Trophoblast cell (in vitro differentiated cells and primary cell): ENCODE data around the gene SPPL2A.

ENCODE experiments used
- DNase-seq, 2 donors: peaks; one replicate each; pipeline ENCODE4 v3.0.0-alpha.2; 2016
- H2AFZ ChIP-seq: 2 replicates; pipeline ENCODE4 v1.6.1; 2013; ENCODE audit warnings: low read length, moderate library complexity, mild to moderate bottlenecking; ENCODE audit not compliant: insufficient read depth, poor library complexity
- H2AK5ac ChIP-seq: 2 replicates; pipeline ENCODE4 v1.6.1; 2013; ENCODE audit warnings: mild to moderate bottlenecking, low read length
- H2BK120ac ChIP-seq: 2 replicates; pipeline ENCODE4 v1.6.1; 2013; ENCODE audit warnings: low read length, mild to moderate bottlenecking, moderate library complexity; ENCODE audit not compliant: insufficient read depth, poor library complexity
- H2BK12ac ChIP-seq: 2 replicates; pipeline ENCODE4 v1.6.1; 2013; ENCODE audit warnings: mild to moderate bottlenecking, low read length, moderate library complexity
- H2BK5ac ChIP-seq: 2 replicates; pipeline ENCODE4 v1.6.1; 2013; ENCODE audit warnings: low read length, low read depth, moderate library complexity, mild to moderate bottlenecking; ENCODE audit not compliant: poor library complexity
- H3K14ac ChIP-seq: 2 replicates; pipeline ENCODE4 v1.6.1; 2013; ENCODE audit warnings: mild to moderate bottlenecking, low read length
- H3K18ac ChIP-seq: 2 replicates; pipeline ENCODE4 v1.6.1; 2013; ENCODE audit warnings: mild to moderate bottlenecking, low read length
- H3K23ac ChIP-seq: 2 replicates; pipeline ENCODE4 v1.6.1; 2013; ENCODE audit warnings: low read length
- H3K27ac ChIP-seq: 2 replicates; pipeline ENCODE4 v1.5.1; 2013; ENCODE audit warnings: low read depth, mild to moderate bottlenecking, inconsistent platforms, low read length, moderate library complexity
- H3K27me3 ChIP-seq: 2 replicates; pipeline ENCODE4 v1.6.1; 2013; ENCODE audit warnings: inconsistent platforms, mild to moderate bottlenecking, low read length, moderate library complexity; ENCODE audit not compliant: insufficient read depth
- H3K36me3 ChIP-seq, 2 experiments: 1 replicate in 1 of 2; 2 replicates in 1 of 2; pipeline ENCODE4 v1.6.1; 2013; ENCODE audit warnings: low read length in 2 of 2, mild to moderate bottlenecking in 2 of 2, moderate library complexity in 1 of 2; ENCODE audit not compliant: insufficient read depth in 2 of 2, control insufficient read depth in 1 of 2
- H3K4ac ChIP-seq: 2 replicates; pipeline ENCODE4 v1.6.1; 2013; ENCODE audit warnings: low read depth, mild to moderate bottlenecking, low read length, moderate library complexity
- H3K4me1 ChIP-seq, 2 experiments: 1 replicate in 1 of 2; 2 replicates in 1 of 2; pipeline ENCODE4 v1.6.1; 2013; ENCODE audit warnings: low read length in 2 of 2, mild to moderate bottlenecking in 2 of 2, moderate library complexity in 1 of 2; ENCODE audit not compliant: insufficient read depth in 2 of 2, control insufficient read depth in 1 of 2
- H3K4me2 ChIP-seq: 2 replicates; pipeline ENCODE4 v1.6.1; 2013; ENCODE audit warnings: inconsistent platforms, mild to moderate bottlenecking, low read length, moderate library complexity
- H3K4me3 ChIP-seq: 2 replicates; pipeline ENCODE4 v1.5.1; 2013; ENCODE audit warnings: mild to moderate bottlenecking, low read depth, low read length, inconsistent platforms
- H3K79me1 ChIP-seq: one replicate; pipeline ENCODE4 v1.6.1; 2013; ENCODE audit warnings: low read length
- H3K79me2 ChIP-seq: 2 replicates; pipeline ENCODE4 v1.6.1; 2013; ENCODE audit warnings: low read length, mild to moderate bottlenecking; ENCODE audit not compliant: control insufficient read depth, insufficient read depth, poor library complexity
- H3K9ac ChIP-seq: 2 replicates; pipeline ENCODE4 v1.6.1; 2013; ENCODE audit warnings: mild to moderate bottlenecking, low read length
- H3K9me3 ChIP-seq: 2 replicates; pipeline ENCODE4 v1.6.1; 2013; ENCODE audit warnings: low read depth, mild to moderate bottlenecking, control low read depth, inconsistent platforms, low read length; ENCODE audit not compliant: insufficient read depth
- H4K12ac ChIP-seq: 2 replicates; pipeline ENCODE4 v1.6.1; 2013; ENCODE audit warnings: low read depth, mild to moderate bottlenecking, low read length, moderate library complexity
- H4K8ac ChIP-seq: 2 replicates; pipeline ENCODE4 v1.6.1; 2013; ENCODE audit warnings: low read depth, mild to moderate bottlenecking, low read length, moderate library complexity
- H4K91ac ChIP-seq: one replicate; pipeline ENCODE4 v1.6.1; 2013; ENCODE audit warnings: low read depth, mild to moderate bottlenecking, low read length, moderate library complexity
- WGBS: extraction: QIAGEN DNeasy Blood & Tissue Kit; methylation state at CpG from one replicate; pipeline ENCODE4 v1.1.7; 2013; ENCODE audit warnings: missing lambda C conversion rate; ENCODE audit not compliant: insufficient read length, insufficient coverage; ENCODE audit errors: extremely low coverage; 5-methylcytosine and 5-hydroxymethylcytosine counted together

Gene SPPL2A

GRCh38 chr15:50803479-50804180 lies 38.1 kb upstream of the SPPL2A start:
- H3K14ac ChIP-seq: no peak overlapping the region
- H4K8ac ChIP-seq: no peak overlapping the region
- no peak overlapping the region for H3K9ac ChIP-seq
- H3K79me2 ChIP-seq: no peaks in the 10 kb centered on the region
- no peaks in the 10 kb centered on the region for H3K79me1 ChIP-seq
- no peak overlapping the region for H2BK5ac ChIP-seq
- no peak overlapping the region for H2AFZ ChIP-seq
- no peak overlapping the region for H3K27ac ChIP-seq
- H3K4me3 ChIP-seq: no peak overlapping the region
- WGBS: no CpG with 5 or more reads among the region's 2 CpGs
- H3K27me3 ChIP-seq: no peaks in the 10 kb centered on the region
- H2AK5ac ChIP-seq: no peak overlapping the region
- H3K4me2 ChIP-seq: no peak overlapping the region
- H3K4me1 ChIP-seq: peaks cover 0 to 1% of the 10 kb centered on the region in 2 experiments
- no peak overlapping the region for H3K18ac ChIP-seq
- no peak overlapping the region for H4K91ac ChIP-seq
- no peak overlapping the region for H2BK12ac ChIP-seq
- no peaks in the 10 kb centered on the region for H3K36me3 ChIP-seq
- no peak overlapping the region for H3K4ac ChIP-seq
- no peak overlapping the region for H4K12ac ChIP-seq
- no peak for DNase-seq
- H2BK120ac ChIP-seq: no peak overlapping the region
- H3K23ac ChIP-seq: no peak overlapping the region
- H3K9me3 ChIP-seq: no peaks in the 10 kb centered on the region

DNA sequence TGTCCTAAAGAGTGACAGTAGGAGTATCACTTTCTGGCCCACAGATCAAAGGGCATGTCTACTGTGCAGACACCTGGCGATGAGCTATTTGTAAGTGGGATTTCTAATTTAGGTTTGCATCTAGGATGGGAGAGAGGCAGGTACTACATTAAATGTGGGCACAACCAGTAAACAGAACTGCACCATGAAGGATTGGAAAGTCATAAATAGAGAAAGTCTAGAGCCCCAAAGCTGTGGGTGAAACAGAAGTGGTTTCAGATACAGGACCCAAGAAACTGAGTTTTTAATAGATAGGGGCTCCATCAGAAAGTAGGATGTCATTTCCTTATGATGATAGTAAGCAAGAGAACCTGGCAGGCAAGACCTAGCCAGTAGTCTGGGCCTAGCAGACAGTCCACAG lies 35.2 kb upstream of the SPPL2A start:
- no peak overlapping the region for H3K27ac ChIP-seq
- no peak overlapping the region for H2AK5ac ChIP-seq
- H3K4me1 ChIP-seq: peaks cover 2 to 7% of the 10 kb centered on the region in 2 experiments
- H2BK5ac ChIP-seq: no peak overlapping the region
- H3K4me3 ChIP-seq: no peak overlapping the region
- no peaks in the 10 kb centered on the region for H3K36me3 ChIP-seq
- DNase-seq: no peak
- no peak overlapping the region for H4K12ac ChIP-seq
- H2AFZ ChIP-seq: no peak overlapping the region
- H3K4ac ChIP-seq: no peak overlapping the region
- no peaks in the 10 kb centered on the region for H3K27me3 ChIP-seq
- no CpG with 5 or more reads among the region's 1 CpG for WGBS
- no peak overlapping the region for H2BK120ac ChIP-seq
- no peak overlapping the region for H3K14ac ChIP-seq
- no peak overlapping the region for H3K4me2 ChIP-seq
- no peaks in the 10 kb centered on the region for H3K79me1 ChIP-seq
- no peak overlapping the region for H2BK12ac ChIP-seq
- H3K79me2 ChIP-seq: no peaks in the 10 kb centered on the region
- no peak overlapping the region for H3K23ac ChIP-seq
- no peak overlapping the region for H3K9ac ChIP-seq
- no peak overlapping the region for H4K8ac ChIP-seq
- no peaks in the 10 kb centered on the region for H3K9me3 ChIP-seq
- H3K18ac ChIP-seq: no peak overlapping the region
- no peak overlapping the region for H4K91ac ChIP-seq

DNA sequence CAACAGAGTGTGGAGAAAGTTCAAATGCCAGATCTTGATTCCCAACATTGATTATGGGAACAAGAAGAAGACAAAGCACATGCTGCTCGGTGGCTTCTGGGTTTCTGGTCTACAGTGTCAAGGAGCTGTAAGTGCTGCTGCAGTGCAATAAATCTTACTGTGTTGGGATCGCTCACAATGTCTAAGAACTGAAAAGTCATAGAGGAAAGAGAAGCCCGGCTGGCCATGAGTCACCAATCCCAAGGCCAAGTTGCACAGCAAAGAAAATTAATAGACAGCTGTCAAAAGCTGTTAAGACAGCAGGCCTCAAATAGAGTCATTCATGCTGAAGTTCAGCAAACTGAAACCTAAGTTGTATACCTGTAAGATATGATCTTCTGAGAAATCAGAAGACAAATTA lies 33.2 kb upstream of the SPPL2A start:
- H3K79me1 ChIP-seq: no peaks in the 10 kb centered on the region
- H4K91ac ChIP-seq: no peak overlapping the region
- no peaks in the 10 kb centered on the region for H3K9me3 ChIP-seq
- H3K18ac ChIP-seq: no peak overlapping the region
- no peak overlapping the region for H2BK12ac ChIP-seq
- H3K36me3 ChIP-seq: no peaks in the 10 kb centered on the region
- WGBS: no CpG with 5 or more reads among the region's 3 CpGs
- H4K8ac ChIP-seq: no peak overlapping the region
- H3K4me3 ChIP-seq: no peak overlapping the region
- peak overlapping the region; percentile 68 for H3K27ac ChIP-seq
- H3K4me2 ChIP-seq: peak overlapping the region; percentile 37
- no peak overlapping the region for H3K9ac ChIP-seq
- H3K14ac ChIP-seq: no peak overlapping the region
- no peak overlapping the region for H2BK5ac ChIP-seq
- H3K79me2 ChIP-seq: no peaks in the 10 kb centered on the region
- no peak overlapping the region for H2AFZ ChIP-seq
- no peak overlapping the region for H2AK5ac ChIP-seq
- no peak overlapping the region for H4K12ac ChIP-seq
- H3K4me1 ChIP-seq: peaks cover 2 to 7% of the 10 kb centered on the region in 2 experiments
- no peak overlapping the region for H2BK120ac ChIP-seq
- H3K27me3 ChIP-seq: no peaks in the 10 kb centered on the region
- no peak for DNase-seq
- H3K23ac ChIP-seq: no peak overlapping the region
- no peak overlapping the region for H3K4ac ChIP-seq

GRCh38 chr15:50797926-50798325 lies 32.4 kb upstream of the SPPL2A start:
- H3K36me3 ChIP-seq: no peaks in the 10 kb centered on the region
- H4K91ac ChIP-seq: no peak overlapping the region
- H2BK120ac ChIP-seq: no peak overlapping the region
- no peak overlapping the region for H3K4me3 ChIP-seq
- H2BK5ac ChIP-seq: no peak overlapping the region
- WGBS: no CpG with 5 or more reads among the region's 1 CpG
- H3K14ac ChIP-seq: no peak overlapping the region
- no peak overlapping the region for H3K23ac ChIP-seq
- H3K9ac ChIP-seq: no peak overlapping the region
- no peak overlapping the region for H3K18ac ChIP-seq
- no peaks in the 10 kb centered on the region for H3K27me3 ChIP-seq
- no peaks in the 10 kb centered on the region for H3K79me1 ChIP-seq
- H4K12ac ChIP-seq: no peak overlapping the region
- no peak overlapping the region for H2AFZ ChIP-seq
- H4K8ac ChIP-seq: no peak overlapping the region
- no peaks in the 10 kb centered on the region for H3K79me2 ChIP-seq
- peak overlapping the region; percentile 41 for H3K27ac ChIP-seq
- no peaks in the 10 kb centered on the region for H3K9me3 ChIP-seq
- H3K4ac ChIP-seq: no peak overlapping the region
- peak overlapping the region; percentile 23 for H3K4me2 ChIP-seq
- H2AK5ac ChIP-seq: no peak overlapping the region
- peak; percentile 31 to 72 for DNase-seq
- no peak overlapping the region for H2BK12ac ChIP-seq
- peaks cover 2 to 7% of the 10 kb centered on the region in 2 experiments for H3K4me1 ChIP-seq
